ENCODE measurements around the gene KMT5C. TPM values are rescaled to one million over a fixed set of nuclear protein-coding genes. Genes with fewer than 3 reads are reported as not detected.

KMT5C gene
- total RNA-seq, 1 experiment from 2014 or later: 54.5 TPM

GRCh38 chr19:55319785-55320184, 19.9 kb upstream of the KMT5C start:
- peaks cover 23% of the 10 kb centered on the region for H3K27me3 Mint-ChIP-seq (ENCODE audit: low read depth)
- no peak overlapping the region for H2BK12ac ChIP-seq (ENCODE audit: insufficient read length, low read depth, low read length)
- H3T11ph ChIP-seq (ENCODE audit: low read length): no peak overlapping the region
- H3K79me1 ChIP-seq (ENCODE audit: insufficient read depth, low read depth, low read length, poor library complexity, severe bottlenecking): no peaks in the 10 kb centered on the region
- no peak overlapping the region for H4K91ac ChIP-seq (ENCODE audit: insufficient read length, low read depth, low read length)
- H3K4ac ChIP-seq (ENCODE audit: low read depth, low read length): no peak overlapping the region
- no peak overlapping the region for H4K8ac ChIP-seq (replicated peaks; ENCODE audit: insufficient read length, low read depth, low read length)
- H3K4me1 Mint-ChIP-seq: peaks cover 21 to 36% of the 10 kb centered on the region in 2 experiments
- no peaks in the 10 kb centered on the region for H3K23me2 ChIP-seq (ENCODE audit: insufficient read length, low read depth, low read length, poor library complexity, severe bottlenecking)
- H3K4me2 ChIP-seq (ENCODE audit: insufficient read depth, insufficient read length, low read length): peak overlapping the region; percentile 64
- H3K4me1 ChIP-seq (ENCODE audit: insufficient read depth, low read length): no peaks in the 10 kb centered on the region
- peak overlapping the region; percentile 88 for H2AFZ ChIP-seq (ENCODE audit: low read length)
- no peaks in the 10 kb centered on the region for H3K9me3 ChIP-seq (ENCODE audit: control insufficient read depth, low read depth, low read length)
- no peak overlapping the region for H2BK15ac ChIP-seq (ENCODE audit: low read depth, low read length)
- H3K79me2 ChIP-seq (ENCODE audit: insufficient read depth, low read length): no peaks in the 10 kb centered on the region
- peak overlapping the region; percentile 43 for H3K18ac ChIP-seq (ENCODE audit: insufficient read length, low read depth, low read length)
- no peak overlapping the region for H3K23ac ChIP-seq (ENCODE audit: insufficient read length, low read depth, low read length)
- H3K9me3 Mint-ChIP-seq: no peaks in the 10 kb centered on the region; a peak in 1 of 5 replicates
- no peak overlapping the region for H2AK5ac ChIP-seq (ENCODE audit: insufficient read length, low read length)
- H3K9ac ChIP-seq (ENCODE audit: extremely low read depth, insufficient read length, low read length): no peak overlapping the region
- 0 out of 7 replicates have a peak overlapping the region, but pooled peaks of 1 of the 3 experiments have one; percentile 64 for H3K27ac Mint-ChIP-seq
- no peak overlapping the region for H2BK5ac ChIP-seq (ENCODE audit: insufficient read length, low read length)
- no CpG with 5 or more reads among the region's 21 CpGs for WGBS (ENCODE audit: extremely low coverage, insufficient read length, low lambda C conversion rate)
- no peak for TF ChIP-seq CTCF (conservative IDR thresholded peaks at IDR 0.05)
- no peaks in the 10 kb centered on the region for H4K20me1 ChIP-seq (ENCODE audit: control insufficient read depth, insufficient read depth, insufficient read length)
- H4K5ac ChIP-seq (ENCODE audit: insufficient read length, low read depth, low read length): no peak overlapping the region
- H3K56ac ChIP-seq (ENCODE audit: insufficient read length, low read depth, low read length): no peak overlapping the region
- DNase-seq: peak; percentile 92
- no peaks in the 10 kb centered on the region for H3K36me3 Mint-ChIP-seq (ENCODE audit: insufficient read depth in 1 of 3, low read depth in 3 of 3)
- no peak overlapping the region for H2BK20ac ChIP-seq (ENCODE audit: low read depth, low read length, poor library complexity, severe bottlenecking)
- H3K27me3 ChIP-seq (ENCODE audit: insufficient read depth, low read length): no peaks in the 10 kb centered on the region; the same call in 1 of the 2 replicates
- peak overlapping the region; percentile 61 to 81 for H3K4me3 Mint-ChIP-seq
- peak overlapping the region; percentile 64; the same call in 1 of the 2 replicates for H3K14ac ChIP-seq (ENCODE audit: insufficient read depth, low read length)
- H3K27ac ChIP-seq (ENCODE audit: insufficient read length, low read depth, low read length): no peak overlapping the region
- no peak overlapping the region for H2BK120ac ChIP-seq (ENCODE audit: low read depth, low read length, poor library complexity, severe bottlenecking)
